PC-3 (cell line): ENCODE data around the gene GUCA2B. TPM values are rescaled to one million over a fixed set of nuclear protein-coding genes. Genes with fewer than 3 reads are reported as not detected.

Source experiments
- ATAC-seq: fragments of 200-7000 bp; cut with Tn5 transposase; 2 replicates; pipeline ENCODE4 v1.9.1; 2020; ENCODE audit warnings: mild to moderate bottlenecking, moderate library complexity
- BruUV-seq: library from RNA; stranded (reverse); fragments of 400-500 nt; replicated peaks from 2 replicates; lab custom pipeline; 2021; lab: Mats Ljungman, UMichigan
- CTCF ChIA-PET: fragments of 300-600 bp; sonication (Branson Sonifier 250); formaldehyde crosslinking; loops from one replicate; lab custom pipeline; 2022; ENCODE audit warnings: antibody characterized with exemption; lab: Charles Lee
- POLR2A ChIA-PET: fragments of 300-600 bp; sonication (Branson Sonifier 250); formaldehyde crosslinking; loops from one replicate; lab custom pipeline; 2022; ENCODE audit warnings: antibody characterized with exemption; ENCODE audit not compliant: unreplicated experiment; lab: Charles Lee
- DNase-seq: peaks from one replicate; pipeline ENCODE4 v3.0.0-alpha.2; 2015
- H2AFZ ChIP-seq: fragments of 300-600 bp; sonication (generic); 2 replicates; pipeline ENCODE4 v1.6.0; 2016; ENCODE audit warnings: antibody characterized with exemption, low read length
- H3F3A ChIP-seq: fragments of 300-600 bp; sonication (generic); one replicate; pipeline ENCODE4 v1.6.0; 2017; ENCODE audit warnings: antibody characterized with exemption, low read length, control low read depth, mild to moderate bottlenecking; ENCODE audit not compliant: unreplicated experiment
- H3K27ac ChIP-seq: fragments of 300-600 bp; sonication (generic); 2 replicates; pipeline ENCODE4 v1.5.1; 2016; ENCODE audit warnings: mild to moderate bottlenecking, low read length
- H3K27me3 ChIP-seq: fragments of 300-600 bp; sonication (generic); 2 replicates; pipeline ENCODE4 v1.6.1; 2016; ENCODE audit warnings: low read length, mixed read lengths
- H3K36me3 ChIP-seq: fragments of 300-600 bp; sonication (generic); 2 replicates; pipeline ENCODE4 v1.6.1; 2016; ENCODE audit warnings: low read depth, mixed run types, low read length, mixed read lengths
- H3K4me1 ChIP-seq: fragments of 300-600 bp; sonication (generic); 2 replicates; pipeline ENCODE4 v1.5.1; 2016; ENCODE audit warnings: low read length; ENCODE audit not compliant: insufficient read depth
- H3K4me2 ChIP-seq: fragments of 300-600 bp; sonication (generic); 2 replicates; pipeline ENCODE4 v1.6.0; 2016; ENCODE audit warnings: low read length
- H3K4me3 ChIP-seq: fragments of 300-600 bp; sonication (generic); 2 replicates; pipeline ENCODE4 v1.5.1; 2016; ENCODE audit warnings: mild to moderate bottlenecking, low read length, mixed read lengths
- H3K79me2 ChIP-seq: fragments of 300-600 bp; sonication (generic); 2 replicates; pipeline ENCODE4 v1.6.1; 2017; ENCODE audit warnings: low read length, mixed read lengths
- H3K9ac ChIP-seq: fragments of 300-600 bp; sonication (generic); 2 replicates; pipeline ENCODE4 v1.6.0; 2016; ENCODE audit warnings: mild to moderate bottlenecking, low read length
- H3K9me2 ChIP-seq: fragments of 300-600 bp; sonication (generic); replicated peaks from 2 replicates; pipeline ENCODE4 v1.6.1; 2016; ENCODE audit warnings: mixed run types, low read length, mixed read lengths
- H3K9me3 ChIP-seq: fragments of 300-600 bp; sonication (generic); 2 replicates; pipeline ENCODE4 v1.6.1; 2016; ENCODE audit warnings: low read length, mixed read lengths
- H4K20me1 ChIP-seq: fragments of 300-600 bp; sonication (generic); 2 replicates; pipeline ENCODE4 v1.6.1; 2016; ENCODE audit warnings: low read length, mixed read lengths
- EZH2 ChIP-seq: fragments of 300-600 bp; sonication (generic); IDR thresholded peaks from one replicate; pipeline ENCODE4 v1.6.1; 2017; ENCODE audit warnings: antibody characterized with exemption, mild to moderate bottlenecking, low read length; ENCODE audit not compliant: unreplicated experiment
- EZH2phosphoT487 ChIP-seq: fragments of 300-600 bp; sonication (generic); IDR thresholded peaks from 2 replicates; pipeline ENCODE4 v1.6.1; 2018; ENCODE audit warnings: mild to moderate bottlenecking, antibody characterized with exemption, low read length, borderline replicate concordance
- intact Hi-C: fragments of 100-400 bp; cut with micrococcal nuclease; formaldehyde crosslinking; loops from 2 replicates; pipeline ENCODE4 v1.9.0; 2023
- total RNA-seq: library from RNA; depleted of rRNA; stranded (reverse); fragments of >200 nt; gene quantifications from 2 replicates; pipeline ENCODE4 v1.2.3, GENCODE V29; 2014
- TF ChIP-seq, protein P1 (sequence below): fragments of 300-600 bp; sonication (generic); conservative IDR thresholded peaks from 2 replicates; pipeline ENCODE4 v1.5.1; 2017; ENCODE audit warnings: antibody characterized with exemption, low read depth, mild to moderate bottlenecking, low read length

GUCA2B gene
- total RNA-seq, 1 experiment from 2014 or later = not detected

- H3K9me2 ChIP-seq = no peaks in the 10 kb centered on the region
- no peaks in the 10 kb centered on the region for H3K9me3 ChIP-seq
- BruUV-seq = no TSS peak
- no peaks in the 10 kb centered on the region for H3K36me3 ChIP-seq
- ChIA-PET CTCF (no interaction called here), POLR2A (no interaction called here)
- ATAC-seq (no peak), DNase-seq (peak; percentile 61)
- TF ChIP-seq EZH2phosphoT487 (no peak), EZH2 (no peak)
- TF ChIP-seq, protein P1, sequence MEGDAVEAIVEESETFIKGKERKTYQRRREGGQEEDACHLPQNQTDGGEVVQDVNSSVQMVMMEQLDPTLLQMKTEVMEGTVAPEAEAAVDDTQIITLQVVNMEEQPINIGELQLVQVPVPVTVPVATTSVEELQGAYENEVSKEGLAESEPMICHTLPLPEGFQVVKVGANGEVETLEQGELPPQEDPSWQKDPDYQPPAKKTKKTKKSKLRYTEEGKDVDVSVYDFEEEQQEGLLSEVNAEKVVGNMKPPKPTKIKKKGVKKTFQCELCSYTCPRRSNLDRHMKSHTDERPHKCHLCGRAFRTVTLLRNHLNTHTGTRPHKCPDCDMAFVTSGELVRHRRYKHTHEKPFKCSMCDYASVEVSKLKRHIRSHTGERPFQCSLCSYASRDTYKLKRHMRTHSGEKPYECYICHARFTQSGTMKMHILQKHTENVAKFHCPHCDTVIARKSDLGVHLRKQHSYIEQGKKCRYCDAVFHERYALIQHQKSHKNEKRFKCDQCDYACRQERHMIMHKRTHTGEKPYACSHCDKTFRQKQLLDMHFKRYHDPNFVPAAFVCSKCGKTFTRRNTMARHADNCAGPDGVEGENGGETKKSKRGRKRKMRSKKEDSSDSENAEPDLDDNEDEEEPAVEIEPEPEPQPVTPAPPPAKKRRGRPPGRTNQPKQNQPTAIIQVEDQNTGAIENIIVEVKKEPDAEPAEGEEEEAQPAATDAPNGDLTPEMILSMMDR = no peak
- no peaks in the 10 kb centered on the region for H3K27me3 ChIP-seq
- intact Hi-C loops = no loop called here
- no peaks in the 10 kb centered on the region for H3F3A ChIP-seq
- H3K4me1 ChIP-seq = peaks cover 49% of the 10 kb centered on the region
- no peaks in the 10 kb centered on the region for H3K79me2 ChIP-seq
- H3K4me3 ChIP-seq = no peak overlapping the region
- H4K20me1 ChIP-seq = no peaks in the 10 kb centered on the region
- H3K27ac ChIP-seq = peak overlapping the region; percentile 81
- no peak overlapping the region for H2AFZ ChIP-seq
- peak overlapping the region; percentile 69 for H3K4me2 ChIP-seq
- H3K9ac ChIP-seq = peak overlapping the region; percentile 57
Measured at GRCh38 chr1:42167611-42168390, 14.6 kb downstream of the GUCA2B start.

DNA sequence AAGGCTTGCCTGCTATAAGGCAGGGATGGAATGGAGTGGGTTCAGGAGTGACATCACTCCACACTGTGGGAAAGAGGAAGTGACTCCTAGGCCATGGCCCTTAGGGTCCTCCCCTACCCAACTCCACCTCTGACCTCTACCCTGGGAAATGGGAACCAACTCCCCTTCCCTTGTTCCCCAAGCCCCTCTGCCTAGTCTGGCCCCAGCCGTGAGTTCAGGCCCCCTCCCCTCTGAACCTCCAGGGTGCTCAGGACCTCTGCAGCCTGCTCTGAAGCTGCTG lies 15.1 kb downstream of the GUCA2B start:
- no peak overlapping the region for H3K4me3 ChIP-seq
- H3K27ac ChIP-seq = peak overlapping the region; percentile 81
- TF ChIP-seq, protein P1 = no peak
- TF ChIP-seq EZH2phosphoT487 = no peak
- no peak for TF ChIP-seq EZH2
- intact Hi-C loops = no loop called here
- H3K9ac ChIP-seq = peak overlapping the region; percentile 57
- no TSS peak for BruUV-seq
- DNase-seq (no peak), ATAC-seq (no peak)
- H3F3A ChIP-seq = no peaks in the 10 kb centered on the region
- no peaks in the 10 kb centered on the region for H4K20me1 ChIP-seq
- no peaks in the 10 kb centered on the region for H3K36me3 ChIP-seq
- H3K27me3 ChIP-seq = no peaks in the 10 kb centered on the region
- no peaks in the 10 kb centered on the region for H3K79me2 ChIP-seq
- peak overlapping the region; percentile 69 for H3K4me2 ChIP-seq
- CTCF ChIA-PET = no interaction called here
- H3K9me2 ChIP-seq = no peaks in the 10 kb centered on the region
- H3K9me3 ChIP-seq = no peaks in the 10 kb centered on the region
- no peak overlapping the region for H2AFZ ChIP-seq
- POLR2A ChIA-PET = no interaction called here
- H3K4me1 ChIP-seq = peaks cover 54% of the 10 kb centered on the region

- ChIA-PET POLR2A (no interaction called here), CTCF (no interaction called here)
- Histone ChIP-seq H3F3A (peaks cover 4% of the 10 kb centered on the region), H3K9ac (peak overlapping the region; percentile 57), H3K4me2 (peak overlapping the region; percentile 69; the same call in 1 of the 2 replicates), H3K4me3 (no peak overlapping the region), H3K4me1 (peaks cover 58% of the 10 kb centered on the region), H3K27ac (peak overlapping the region; percentile 81), H3K36me3 (no peaks in the 10 kb centered on the region), H3K9me2 (no peaks in the 10 kb centered on the region), H4K20me1 (no peaks in the 10 kb centered on the region), H3K27me3 (no peaks in the 10 kb centered on the region), H3K9me3 (no peaks in the 10 kb centered on the region), H2AFZ (no peak overlapping the region), H3K79me2 (no peaks in the 10 kb centered on the region)
- DNase-seq (no peak), ATAC-seq (no peak)
- no TSS peak for BruUV-seq
- intact Hi-C loops = no loop called here
- TF ChIP-seq, protein P1 = no peak
- TF ChIP-seq EZH2 = no peak
- no peak for TF ChIP-seq EZH2phosphoT487
Measured at GRCh38 chr1:42168763-42169162, 15.6 kb downstream of the GUCA2B start.
